ENCODE results near the gene COPS8. TPM values are rescaled to one million over a fixed set of nuclear protein-coding genes. Genes with fewer than 3 reads are reported as not detected.

The COPS8 gene
- total RNA-seq, 2 donors from 2014 or later, result 66.3 to 72.7 TPM

GRCh38 chr2:237056287-237056875 lies 29.3 kb upstream of the COPS8 start:
- Mint-ChIP-seq H3K27me3 (ENCODE audit: insufficient read depth) (peaks cover 50% of the 10 kb centered on the region), H3K9me3 (no peaks in the 10 kb centered on the region), H3K27ac (no peak overlapping the region), H3K36me3 (ENCODE audit: low read depth) (no peaks in the 10 kb centered on the region), H3K4me1 (peaks cover 9% of the 10 kb centered on the region), H3K4me3 (no peak overlapping the region)
- no peaks in the 10 kb centered on the region for H3K4me1 ChIP-seq (ENCODE audit: control insufficient read depth, insufficient read depth, low read length)
- H3K27ac ChIP-seq (ENCODE audit: low read depth, low read length), result no peak overlapping the region
- H3K36me3 ChIP-seq (ENCODE audit: control insufficient read depth, insufficient read depth, low read length), result no peaks in the 10 kb centered on the region
- no peak for DNase-seq
- H3K4me3 ChIP-seq (ENCODE audit: low read length), result no peak overlapping the region
- H3K27me3 ChIP-seq (ENCODE audit: control insufficient read depth, insufficient read depth, low read length, poor library complexity, severe bottlenecking), result peaks cover 11% of the 10 kb centered on the region
- no peaks in the 10 kb centered on the region for H3K9me3 ChIP-seq (ENCODE audit: control insufficient read depth, low read length)
- 95 to 100% methylated on average over 6 to 11 of the region's 11 CpGs for WGBS, 2 experiments (ENCODE audit: insufficient coverage in 1 of 2, insufficient read length in 1 of 2)
- no peak for TF ChIP-seq CTCF (conservative IDR thresholded peaks at IDR 0.05)
- H3K9ac ChIP-seq (ENCODE audit: extremely low read depth, low read length, poor library complexity, severe bottlenecking), result no peak overlapping the region

GRCh38 chr2:237057107-237057506 lies 28.6 kb upstream of the COPS8 start:
- Mint-ChIP-seq H3K4me3 (no peak overlapping the region), H3K27me3 (ENCODE audit: insufficient read depth) (peaks cover 55% of the 10 kb centered on the region), H3K27ac (no peak overlapping the region), H3K36me3 (ENCODE audit: low read depth) (no peaks in the 10 kb centered on the region), H3K4me1 (peaks cover 9% of the 10 kb centered on the region), H3K9me3 (no peaks in the 10 kb centered on the region)
- H3K4me3 ChIP-seq (ENCODE audit: low read length), result no peak overlapping the region
- no peaks in the 10 kb centered on the region for H3K4me1 ChIP-seq (ENCODE audit: control insufficient read depth, insufficient read depth, low read length)
- H3K9me3 ChIP-seq (ENCODE audit: control insufficient read depth, low read length), result no peaks in the 10 kb centered on the region
- DNase-seq, result no peak
- peaks cover 18% of the 10 kb centered on the region for H3K27me3 ChIP-seq (ENCODE audit: control insufficient read depth, insufficient read depth, low read length, poor library complexity, severe bottlenecking)
- no peak for TF ChIP-seq CTCF (conservative IDR thresholded peaks at IDR 0.05)
- no peak overlapping the region for H3K27ac ChIP-seq (ENCODE audit: low read depth, low read length)
- H3K36me3 ChIP-seq (ENCODE audit: control insufficient read depth, insufficient read depth, low read length), result no peaks in the 10 kb centered on the region
- H3K9ac ChIP-seq (ENCODE audit: extremely low read depth, low read length, poor library complexity, severe bottlenecking), result no peak overlapping the region
- WGBS, 2 experiments (ENCODE audit: insufficient coverage in 1 of 2, insufficient read length in 1 of 2), result 93 to 100% methylated on average over 1 to 4 of the region's 5 CpGs

DNA sequence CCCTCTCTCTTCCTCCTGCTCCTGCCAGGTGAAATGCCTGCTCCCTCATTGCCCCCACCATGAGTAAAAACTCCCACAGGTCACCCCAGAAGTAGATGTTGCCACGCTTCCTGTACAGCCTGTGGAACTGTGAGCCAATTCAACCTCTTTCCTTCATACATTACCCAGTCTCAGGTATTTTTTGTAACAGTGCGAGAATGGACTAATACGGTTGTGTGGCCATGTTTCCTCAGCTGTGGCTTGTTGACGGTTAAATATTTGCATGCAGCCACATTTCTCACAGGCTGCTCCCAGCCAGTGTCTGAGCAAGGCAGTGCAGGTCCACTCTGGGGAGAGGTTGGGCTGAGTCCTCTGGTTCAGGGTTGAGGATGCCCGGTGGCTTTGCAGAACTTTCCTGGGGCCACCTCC lies 27.8 kb upstream of the COPS8 start:
- no peaks in the 10 kb centered on the region for H3K9me3 Mint-ChIP-seq
- Histone ChIP-seq H3K36me3 (ENCODE audit: control insufficient read depth, insufficient read depth, low read length) (no peaks in the 10 kb centered on the region), H3K4me3 (ENCODE audit: low read length) (no peak overlapping the region), H3K4me1 (ENCODE audit: control insufficient read depth, insufficient read depth, low read length) (no peaks in the 10 kb centered on the region), H3K9me3 (ENCODE audit: control insufficient read depth, low read length) (no peaks in the 10 kb centered on the region), H3K9ac (ENCODE audit: extremely low read depth, low read length, poor library complexity, severe bottlenecking) (no peak overlapping the region), H3K27ac (ENCODE audit: low read depth, low read length) (no peak overlapping the region), H3K27me3 (ENCODE audit: control insufficient read depth, insufficient read depth, low read length, poor library complexity, severe bottlenecking) (peaks cover 21% of the 10 kb centered on the region)
- H3K27ac Mint-ChIP-seq, result no peak overlapping the region
- peaks cover 17% of the 10 kb centered on the region for H3K4me1 Mint-ChIP-seq
- WGBS, 2 experiments (ENCODE audit: insufficient coverage in 1 of 2, insufficient read length in 1 of 2), result 88 to 91% methylated on average over 4 to 5 of the region's 5 CpGs
- H3K4me3 Mint-ChIP-seq, result no peak overlapping the region
- H3K36me3 Mint-ChIP-seq (ENCODE audit: low read depth), result no peaks in the 10 kb centered on the region
- DNase-seq, result no peak
- peaks cover 62% of the 10 kb centered on the region for H3K27me3 Mint-ChIP-seq (ENCODE audit: insufficient read depth)
- TF ChIP-seq CTCF (conservative IDR thresholded peaks at IDR 0.05), result no peak
